ENCODE measurements around the gene PDCD4. TPM values are rescaled to one million over a fixed set of nuclear protein-coding genes. Genes with fewer than 3 reads are reported as not detected.

Gene PDCD4
- total and polyA plus RNA-seq, 10 of the 15 experiments (the other 5 are each of a cell fraction or from before 2014, with no cell fraction given) = 101 to 372 (median 171) TPM

- 96% methylated on average over 2 of the region's 2 CpGs for WGBS (ENCODE audit: insufficient coverage, insufficient replicate concordance, low lambda C conversion rate, missing lambda C conversion rate)
- no peak overlapping the region for H3K9ac ChIP-seq (ENCODE audit: control insufficient read depth, insufficient read depth, low read length)
- ATAC-seq (no peak), FAIRE-seq (no peak), DNase-seq (ENCODE audit: low read depth, low spot score) (no peak)
- no peaks in the 10 kb centered on the region for H3K9me3 ChIP-seq (replicated peaks; ENCODE audit: control insufficient read depth, insufficient read depth, low read length)
- H2AFZ ChIP-seq (ENCODE audit: control insufficient read depth, low read depth, low read length) = no peak overlapping the region
- no peaks in the 10 kb centered on the region for H3K27me3 ChIP-seq (replicated peaks in 1 of 2; ENCODE audit: control insufficient read depth in 2 of 2, insufficient read depth in 2 of 2, low read length in 1 of 2)
- intact Hi-C loops (cut with micrococcal nuclease; ENCODE audit: unreplicated experiment) (no loop called here), in situ Hi-C loops (cut with MboI) (no loop called here)
- SMC1A ChIA-PET (ENCODE audit: uncharacterized antibody, unreplicated experiment) = interaction anchor here (0.5 to 12.5 kb wide), 17 partner anchors 10 to 272 kb away, joined by 3 to 147 read pairs (median 4); no protein-coding TSS in a partner anchor
- CTCF ChIA-PET = interaction anchor here (1.3 to 6.5 kb wide), 5 partner anchors 9 to 56 kb away, joined by 3 to 31 read pairs (median 7); no protein-coding TSS in a partner anchor
- POLR2A ChIA-PET = interaction anchor here (0.7 to 2.9 kb wide), 8 partner anchors 8 to 34 kb away, joined by 3 to 12 read pairs (median 4); no protein-coding TSS in a partner anchor
- no peak overlapping the region for H3K4me3 ChIP-seq
- H3K79me2 ChIP-seq (ENCODE audit: control insufficient read depth, insufficient read depth, low read length) = peaks cover 7% of the 10 kb centered on the region
- H3K27ac ChIP-seq (ENCODE audit: control insufficient read depth, insufficient read depth) = no peak overlapping the region
- RAD21 ChIA-PET (ENCODE audit: unreplicated experiment) = interaction anchor here (0.6 to 3.6 kb wide), 6 partner anchors 9 to 34 kb away, joined by 3 to 20 read pairs (median 5); no protein-coding TSS in a partner anchor
- H3K36me3 ChIP-seq (ENCODE audit: control insufficient read depth in 2 of 2, insufficient read depth in 2 of 2, low read length in 1 of 2) = no peaks in the 10 kb centered on the region
- BruUV-seq (replicated peaks) = no TSS peak
- TF ChIP-seq, protein P1, sequence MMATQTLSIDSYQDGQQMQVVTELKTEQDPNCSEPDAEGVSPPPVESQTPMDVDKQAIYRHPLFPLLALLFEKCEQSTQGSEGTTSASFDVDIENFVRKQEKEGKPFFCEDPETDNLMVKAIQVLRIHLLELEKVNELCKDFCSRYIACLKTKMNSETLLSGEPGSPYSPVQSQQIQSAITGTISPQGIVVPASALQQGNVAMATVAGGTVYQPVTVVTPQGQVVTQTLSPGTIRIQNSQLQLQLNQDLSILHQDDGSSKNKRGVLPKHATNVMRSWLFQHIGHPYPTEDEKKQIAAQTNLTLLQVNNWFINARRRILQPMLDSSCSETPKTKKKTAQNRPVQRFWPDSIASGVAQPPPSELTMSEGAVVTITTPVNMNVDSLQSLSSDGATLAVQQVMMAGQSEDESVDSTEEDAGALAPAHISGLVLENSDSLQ (IDR thresholded peaks at IDR 0.05) = no peak
- TF ChIP-seq KLF5 (IDR thresholded peaks at IDR 0.05; ENCODE audit: partially characterized antibody) (no peak), ZSCAN29 (IDR thresholded peaks at IDR 0.05) (no peak), POLR2AphosphoS2 (IDR thresholded peaks at IDR 0.05; ENCODE audit: low read depth, low read length) (no peak)
- TF ChIP-seq, protein P2, sequence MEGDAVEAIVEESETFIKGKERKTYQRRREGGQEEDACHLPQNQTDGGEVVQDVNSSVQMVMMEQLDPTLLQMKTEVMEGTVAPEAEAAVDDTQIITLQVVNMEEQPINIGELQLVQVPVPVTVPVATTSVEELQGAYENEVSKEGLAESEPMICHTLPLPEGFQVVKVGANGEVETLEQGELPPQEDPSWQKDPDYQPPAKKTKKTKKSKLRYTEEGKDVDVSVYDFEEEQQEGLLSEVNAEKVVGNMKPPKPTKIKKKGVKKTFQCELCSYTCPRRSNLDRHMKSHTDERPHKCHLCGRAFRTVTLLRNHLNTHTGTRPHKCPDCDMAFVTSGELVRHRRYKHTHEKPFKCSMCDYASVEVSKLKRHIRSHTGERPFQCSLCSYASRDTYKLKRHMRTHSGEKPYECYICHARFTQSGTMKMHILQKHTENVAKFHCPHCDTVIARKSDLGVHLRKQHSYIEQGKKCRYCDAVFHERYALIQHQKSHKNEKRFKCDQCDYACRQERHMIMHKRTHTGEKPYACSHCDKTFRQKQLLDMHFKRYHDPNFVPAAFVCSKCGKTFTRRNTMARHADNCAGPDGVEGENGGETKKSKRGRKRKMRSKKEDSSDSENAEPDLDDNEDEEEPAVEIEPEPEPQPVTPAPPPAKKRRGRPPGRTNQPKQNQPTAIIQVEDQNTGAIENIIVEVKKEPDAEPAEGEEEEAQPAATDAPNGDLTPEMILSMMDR (IDR thresholded peaks at IDR 0.05 in 2 of 3, conservative IDR thresholded peaks at IDR 0.05 in 1 of 3; ENCODE audit: control insufficient read depth in 2 of 3, extremely low read depth in 1 of 3, insufficient read depth in 1 of 3, low read depth in 3 of 3, low read length in 3 of 3) = no peak
- no peaks in the 10 kb centered on the region for H4K20me1 ChIP-seq (ENCODE audit: control insufficient read depth, insufficient read depth)
- peaks cover 21% of the 10 kb centered on the region for H3K4me1 ChIP-seq (ENCODE audit: control insufficient read depth, insufficient read depth, low read length)
- no peak overlapping the region for H3K4me2 ChIP-seq (ENCODE audit: control insufficient read depth, insufficient read depth)
These were observed 34.1 kb upstream of the PDCD4 start for GRCh38 chr10:110837418-110838171.

All from GM12878 (cell line).